Upper lobe of left lung (tissue), 6 donors: Measurements from ENCODE around the gene GRB10. TPM values are rescaled to one million over a fixed set of nuclear protein-coding genes. Genes with fewer than 3 reads are reported as not detected.

Experiments used
- ATAC-seq, 2 donors: fragments of 200-7000 bp; cut with Tn5 transposase; one replicate each; pipeline ENCODE4 v1.9.1; 2022; ENCODE audit warnings: mild to moderate bottlenecking in 2 of 2, moderate library complexity in 2 of 2; ENCODE audit not compliant: low FRiP score in 2 of 2
- DNase-seq, 2 donors: peaks; one replicate each; pipeline ENCODE4 v3.0.0-alpha.2; 2019 to 2020
- H3K27ac ChIP-seq, 4 donors: fragments of 200-600 bp; sonication (generic); one replicate each; pipeline ENCODE4 v1.5.1; 2016 to 2019
- H3K27me3 ChIP-seq, 4 donors: fragments of 200-600 bp; sonication (generic); one replicate each; pipeline ENCODE4 v1.5.1; 2017 to 2019
- H3K36me3 ChIP-seq, 4 donors: fragments of 200-600 bp; sonication (generic); one replicate each; pipeline ENCODE4 v1.5.1; 2016 to 2019
- H3K4me1 ChIP-seq, 4 donors: fragments of 200-600 bp; sonication (generic); one replicate each; pipeline ENCODE4 v1.5.1; 2018 to 2019
- H3K4me3 ChIP-seq, 4 donors: fragments of 200-600 bp; sonication (generic); one replicate each; pipeline ENCODE4 v1.5.1; 2017 to 2019; ENCODE audit warnings: mild to moderate bottlenecking in 2 of 4, moderate library complexity in 1 of 4
- H3K9me3 ChIP-seq, 4 donors: fragments of 200-600 bp; sonication (generic); one replicate each; pipeline ENCODE4 v1.5.1; 2018 to 2019
- EP300 ChIP-seq, 4 donors: sonication (generic); formaldehyde crosslinking; IDR thresholded peaks; one replicate each; pipeline ENCODE4 v1.5.1; 2017; ENCODE audit warnings: antibody characterized with exemption in 4 of 4, control low read depth in 2 of 4
- POLR2A ChIP-seq, 4 donors: fragments of 450-650 bp; IDR thresholded peaks; one replicate each; pipeline ENCODE4 v1.5.1; 2016 to 2017; ENCODE audit warnings: antibody characterized with exemption in 4 of 4, mild to moderate bottlenecking in 2 of 4
- POLR2AphosphoS5 ChIP-seq, 2 donors: sonication (generic); formaldehyde crosslinking; IDR thresholded peaks; one replicate each; pipeline ENCODE4 v1.5.1; 2017; ENCODE audit warnings: antibody characterized with exemption in 2 of 2
- WGBS, 2 donors: methylation state at CpG; one replicate each; pipeline ENCODE4 v1.1.5; 2017 to 2018; 5-methylcytosine and 5-hydroxymethylcytosine counted together
- total RNA-seq, 6 donors: library from RNA; depleted of rRNA in 4 of 6; stranded (reverse); fragments of >200 nt in 4 of 6; gene quantifications; one replicate each; pipeline versions ENCODE4 v1.1.0 to v1.2.1, GENCODE V29; 2016 to 2021
- TF ChIP-seq, protein P1 (sequence below), 6 experiments: fragments of 450-650 bp in 4 of 6; fragments of 200-600 bp in 2 of 6; sonication (generic) in 2 of 6; IDR thresholded peaks; one replicate each; pipeline ENCODE4 v1.5.1; 2016 to 2019; ENCODE audit warnings: antibody characterized with exemption in 6 of 6
- donor health status: DM: no; HTN: no; CAD: no; lungs with moderate emphysema.
- donor health status: DM: no; HTN: yes; CAD: no; lungs with severe emphysema.

The GRB10 gene
- total RNA-seq, 6 donors from 2014 or later: 32.8 to 92.2 (median 46.5) TPM

DNA sequence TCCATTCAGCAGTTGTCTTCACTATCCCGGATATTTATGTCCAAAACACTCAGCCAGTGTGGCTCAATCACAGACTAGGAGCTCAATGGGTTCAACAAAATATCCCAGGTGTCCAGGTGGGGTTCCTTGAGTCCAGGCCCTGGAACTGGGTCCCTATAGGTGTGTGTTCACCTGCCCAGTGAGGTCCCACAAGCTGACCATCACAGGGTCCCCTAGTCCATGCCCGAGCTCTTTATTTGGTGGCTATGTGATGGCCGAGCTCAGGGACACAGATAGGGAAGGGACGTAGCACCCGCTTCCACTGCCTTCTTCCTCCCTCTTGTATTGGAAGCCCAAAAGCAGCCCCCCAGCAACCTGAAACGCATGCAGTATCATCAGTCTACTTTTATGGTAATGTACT, 138.6 kb downstream of the GRB10 start:
- Histone ChIP-seq H3K36me3 (no peaks in the 10 kb centered on the region), H3K27me3 (no peaks in the 10 kb centered on the region), H3K4me1 (peaks cover 4 to 13% (median 10%) of the 10 kb centered on the region in 4 donors), H3K27ac (no peak overlapping the region), H3K9me3 (no peaks in the 10 kb centered on the region), H3K4me3 (no peak overlapping the region)
- DNase-seq (no peak), ATAC-seq (no peak)
- WGBS, 2 donors: 88 to 97% methylated on average over 6 of the region's 6 CpGs
- TF ChIP-seq POLR2A (IDR thresholded peaks at IDR 0.05) (no peak), EP300 (IDR thresholded peaks at IDR 0.05) (no peak), POLR2AphosphoS5 (IDR thresholded peaks at IDR 0.05) (no peak)
- TF ChIP-seq, protein P1, sequence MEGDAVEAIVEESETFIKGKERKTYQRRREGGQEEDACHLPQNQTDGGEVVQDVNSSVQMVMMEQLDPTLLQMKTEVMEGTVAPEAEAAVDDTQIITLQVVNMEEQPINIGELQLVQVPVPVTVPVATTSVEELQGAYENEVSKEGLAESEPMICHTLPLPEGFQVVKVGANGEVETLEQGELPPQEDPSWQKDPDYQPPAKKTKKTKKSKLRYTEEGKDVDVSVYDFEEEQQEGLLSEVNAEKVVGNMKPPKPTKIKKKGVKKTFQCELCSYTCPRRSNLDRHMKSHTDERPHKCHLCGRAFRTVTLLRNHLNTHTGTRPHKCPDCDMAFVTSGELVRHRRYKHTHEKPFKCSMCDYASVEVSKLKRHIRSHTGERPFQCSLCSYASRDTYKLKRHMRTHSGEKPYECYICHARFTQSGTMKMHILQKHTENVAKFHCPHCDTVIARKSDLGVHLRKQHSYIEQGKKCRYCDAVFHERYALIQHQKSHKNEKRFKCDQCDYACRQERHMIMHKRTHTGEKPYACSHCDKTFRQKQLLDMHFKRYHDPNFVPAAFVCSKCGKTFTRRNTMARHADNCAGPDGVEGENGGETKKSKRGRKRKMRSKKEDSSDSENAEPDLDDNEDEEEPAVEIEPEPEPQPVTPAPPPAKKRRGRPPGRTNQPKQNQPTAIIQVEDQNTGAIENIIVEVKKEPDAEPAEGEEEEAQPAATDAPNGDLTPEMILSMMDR (IDR thresholded peaks at IDR 0.05): no peak

DNA sequence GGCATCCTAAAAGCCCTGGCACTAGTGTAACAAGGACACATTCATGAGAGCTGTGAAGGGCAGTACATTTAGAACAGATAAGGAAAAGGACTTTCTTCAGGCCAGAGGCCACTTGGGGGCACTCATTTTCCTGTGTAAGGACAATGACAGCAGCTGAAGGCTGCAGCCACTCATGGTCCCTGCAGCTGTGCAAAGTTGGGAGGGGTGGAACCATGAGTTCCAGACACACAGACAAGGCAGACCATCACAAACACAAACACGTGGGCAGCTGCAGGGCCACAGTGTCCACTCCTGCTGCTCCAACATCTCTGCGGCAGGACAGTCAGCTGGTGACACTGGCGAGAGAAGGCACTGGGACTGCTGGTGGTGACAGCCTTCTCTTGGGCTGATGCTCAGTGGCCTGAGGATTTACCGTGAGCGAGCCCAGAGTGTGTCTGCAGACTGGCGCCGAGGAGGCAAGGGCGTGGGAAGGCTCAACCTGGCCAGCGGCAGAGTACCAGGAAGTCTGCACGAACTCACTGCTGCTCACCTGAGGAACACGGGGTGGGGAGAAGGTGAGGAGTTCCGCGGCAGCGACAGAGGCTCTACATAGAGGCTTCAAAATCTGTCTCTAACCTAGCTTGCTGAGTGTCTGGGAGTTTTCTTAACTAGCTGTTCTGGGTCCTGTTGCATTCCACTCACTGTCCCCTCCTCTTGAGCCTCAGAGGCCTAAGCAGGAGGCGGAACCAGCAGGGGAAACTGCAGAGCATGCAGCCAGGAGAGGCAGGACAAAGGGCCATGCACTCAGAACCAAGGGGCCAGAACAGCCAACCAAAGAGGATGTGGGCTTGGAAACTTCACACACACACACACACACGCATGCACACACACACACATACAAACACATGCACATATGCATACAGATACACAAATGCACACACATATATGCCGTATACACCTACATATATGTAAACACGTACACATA, 141.0 kb downstream of the GRB10 start:
- H3K9me3 ChIP-seq: no peaks in the 10 kb centered on the region
- peak overlapping the region in 1 of 4 donors; percentile 25 for H3K27ac ChIP-seq
- no peaks in the 10 kb centered on the region for H3K36me3 ChIP-seq
- ATAC-seq (peak in 1 of 2 donors; percentile 59), DNase-seq (no peak)
- no peak overlapping the region for H3K4me3 ChIP-seq
- no peak for TF ChIP-seq POLR2AphosphoS5 (IDR thresholded peaks at IDR 0.05)
- no peak for TF ChIP-seq POLR2A (IDR thresholded peaks at IDR 0.05)
- no peak for TF ChIP-seq EP300 (IDR thresholded peaks at IDR 0.05)
- TF ChIP-seq, protein P1 (IDR thresholded peaks at IDR 0.05): peak in 3 of 6 experiments; percentile 8 to 35 (median 11)
- H3K27me3 ChIP-seq: no peaks in the 10 kb centered on the region
- 83 to 84% methylated on average over 18 of the region's 18 CpGs for WGBS, 2 donors
- peaks cover 4 to 17% (median 10%) of the 10 kb centered on the region in 4 donors for H3K4me1 ChIP-seq

DNA sequence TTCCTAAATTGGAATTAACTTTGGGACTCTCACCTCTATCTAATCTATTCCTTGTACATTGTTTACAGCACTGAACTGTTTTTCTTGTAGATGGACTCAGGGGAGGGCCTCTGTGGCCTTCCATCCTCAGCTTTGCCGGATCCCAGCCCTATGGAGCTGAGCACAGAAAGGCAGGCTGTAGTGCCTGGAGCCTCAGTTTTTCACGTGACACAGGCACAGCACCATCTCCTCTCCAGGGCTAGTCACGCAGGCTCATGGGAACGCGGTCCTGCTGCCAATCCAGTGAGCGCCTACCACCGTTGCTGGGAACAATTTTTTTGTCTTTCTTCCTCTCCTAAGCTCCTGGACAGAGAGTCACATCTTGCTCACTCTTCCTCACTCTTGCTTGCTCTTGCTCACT, 141.9 kb downstream of the GRB10 start:
- DNase-seq (no peak), ATAC-seq (no peak)
- TF ChIP-seq EP300 (IDR thresholded peaks at IDR 0.05) (no peak), POLR2AphosphoS5 (IDR thresholded peaks at IDR 0.05) (no peak), POLR2A (IDR thresholded peaks at IDR 0.05) (no peak)
- TF ChIP-seq, protein P1 (IDR thresholded peaks at IDR 0.05): no peak
- Histone ChIP-seq H3K9me3 (no peaks in the 10 kb centered on the region), H3K27me3 (no peaks in the 10 kb centered on the region), H3K36me3 (no peaks in the 10 kb centered on the region), H3K4me3 (no peak overlapping the region), H3K4me1 (peaks cover 4 to 17% (median 10%) of the 10 kb centered on the region in 4 donors), H3K27ac (peak overlapping the region in 1 of 4 donors; percentile 24)
- 85 to 93% methylated on average over 7 of the region's 7 CpGs for WGBS, 2 donors

DNA sequence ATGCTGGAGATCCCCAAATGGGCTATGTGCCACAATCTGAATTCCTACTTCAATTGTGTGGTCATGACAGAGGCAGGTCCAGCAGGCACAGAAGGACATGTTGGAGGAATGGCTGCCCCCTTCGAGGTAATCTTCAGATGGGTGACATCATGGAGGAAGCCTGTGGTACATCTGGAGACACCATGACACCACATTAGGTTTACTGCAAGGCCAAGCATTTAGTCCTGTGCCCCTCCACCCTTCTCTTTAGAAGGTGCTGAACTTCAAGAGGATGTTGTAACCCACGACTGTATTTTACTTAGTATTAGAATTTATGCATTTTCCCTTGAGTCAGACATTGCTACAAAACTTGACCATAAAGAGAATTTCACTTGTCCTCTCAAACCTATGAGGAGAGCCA, 142.4 kb downstream of the GRB10 start:
- WGBS, 2 donors: 73 to 75% methylated on average over 2 of the region's 2 CpGs
- DNase-seq (no peak), ATAC-seq (no peak)
- H3K9me3 ChIP-seq: no peaks in the 10 kb centered on the region
- TF ChIP-seq, protein P1 (IDR thresholded peaks at IDR 0.05): no peak
- TF ChIP-seq POLR2AphosphoS5 (IDR thresholded peaks at IDR 0.05) (no peak), POLR2A (IDR thresholded peaks at IDR 0.05) (no peak), EP300 (IDR thresholded peaks at IDR 0.05) (no peak)
- no peaks in the 10 kb centered on the region for H3K36me3 ChIP-seq
- no peaks in the 10 kb centered on the region for H3K27me3 ChIP-seq
- peaks cover 4 to 17% (median 10%) of the 10 kb centered on the region in 4 donors for H3K4me1 ChIP-seq
- no peak overlapping the region for H3K27ac ChIP-seq
- no peak overlapping the region for H3K4me3 ChIP-seq
